ENCODE results near the gene BANF1. TPM values are rescaled to one million over a fixed set of nuclear protein-coding genes. Genes with fewer than 3 reads are reported as not detected.

BANF1 gene
- total and polyA plus RNA-seq, 2 donors (not counting 1 experiment from before 2014, with no cell fraction given): 74.3 to 99.3 TPM

DNA sequence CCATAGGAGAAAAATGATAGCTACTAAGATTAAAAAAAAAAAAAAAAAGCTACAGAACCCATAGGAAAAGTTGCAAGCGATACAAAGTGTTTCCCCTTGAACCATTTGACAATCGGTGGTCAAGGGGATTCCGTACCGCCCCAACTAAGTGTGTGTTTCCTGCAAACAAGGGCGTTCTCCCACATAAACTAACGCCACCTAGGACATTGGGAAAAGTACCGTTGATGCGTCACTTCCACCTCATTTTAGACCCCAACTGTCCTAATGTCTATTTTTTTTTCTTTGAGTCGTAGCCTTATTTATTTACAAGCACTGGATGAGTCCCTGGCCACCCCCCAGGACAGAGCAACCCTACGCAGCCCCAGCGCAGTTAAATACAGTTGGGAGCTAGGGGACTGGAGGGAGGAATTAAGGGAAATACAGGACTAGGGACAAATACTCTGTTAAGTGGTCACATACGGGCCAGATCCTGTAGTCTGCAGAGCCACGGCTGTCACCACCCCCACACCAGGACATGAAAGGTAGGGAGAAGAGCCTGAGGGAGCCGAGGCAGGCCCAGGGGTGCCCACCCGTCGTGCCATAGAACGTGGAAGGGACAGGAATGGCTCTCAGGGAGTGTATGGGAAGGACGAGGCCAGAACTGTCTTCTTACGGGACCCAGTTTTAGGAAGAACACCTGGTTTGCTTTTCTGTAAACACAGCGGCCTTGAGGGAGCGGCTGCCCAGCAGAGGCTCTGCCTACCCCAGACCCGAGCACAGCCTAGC lies 19.3 kb upstream of the BANF1 start:
- CTCF ChIA-PET: interaction anchor here (1.0 to 11.9 kb wide), 3 partner anchors 94 to 154 kb away, joined by 3 to 144 read pairs (median 6); partner anchors contain the start of gene FIBP
- Histone ChIP-seq H3K79me2 (ENCODE audit: control insufficient read depth, insufficient read depth, low read length) (no peaks in the 10 kb centered on the region), H2AFZ (ENCODE audit: insufficient read depth, low read depth, low read length, poor library complexity, severe bottlenecking) (no peak overlapping the region), H3K4me1 (ENCODE audit: control insufficient read depth in 2 of 2, insufficient read depth in 2 of 2, low read length in 2 of 2) (no peaks in the 10 kb centered on the region), H3K4me2 (replicated peaks; ENCODE audit: low read depth, low read length, poor library complexity, severe bottlenecking) (no peak overlapping the region), H3K9ac (ENCODE audit: low read length) (no peak overlapping the region), H3K4me3 (ENCODE audit: control extremely low read depth in 1 of 5, extremely low read depth in 1 of 5, insufficient read depth in 1 of 5, low read depth in 2 of 5, low read length in 4 of 5) (no peak overlapping the region), H3K36me3 (replicated peaks in 1 of 2; ENCODE audit: control extremely low read depth in 1 of 2, control insufficient read depth in 1 of 2, extremely low read depth in 1 of 2, insufficient read depth in 2 of 2, low read length in 1 of 2) (peaks cover 0 to 11% of the 10 kb centered on the region in 2 experiments), H3K27ac (ENCODE audit: low read length in 2 of 2) (no peak overlapping the region), H4K20me1 (ENCODE audit: control insufficient read depth, insufficient read depth, low read length, poor library complexity, severe bottlenecking) (no peaks in the 10 kb centered on the region), H3K9me3 (ENCODE audit: control extremely low read depth in 1 of 3, control insufficient read depth in 2 of 3, insufficient read depth in 1 of 3, low read length in 2 of 3) (no peaks in the 10 kb centered on the region), H3K27me3 (replicated peaks in 1 of 4; ENCODE audit: control extremely low read depth in 1 of 4, control insufficient read depth in 3 of 4, insufficient read depth in 4 of 4, low read length in 3 of 4) (no peaks in the 10 kb centered on the region)
- intact Hi-C loops (cut with micrococcal nuclease): no loop called here
- no peak overlapping the region for H3K27ac Mint-ChIP-seq
- H3K27me3 Mint-ChIP-seq: no peaks in the 10 kb centered on the region
- DNase-seq (no peak), ATAC-seq (ENCODE audit: low read depth) (no peak)
- TF ChIP-seq CTCF (IDR thresholded peaks at IDR 0.05) (no peak), EZH2 (IDR thresholded peaks at IDR 0.05; ENCODE audit: borderline replicate concordance, insufficient read depth, low read depth, low read length, poor library complexity, severe bottlenecking) (no peak)
- H3K4me3 Mint-ChIP-seq: no peak overlapping the region
- WGBS (ENCODE audit: insufficient coverage): 93% methylated on average over 16 of the region's 22 CpGs
- no peaks in the 10 kb centered on the region for H3K9me3 Mint-ChIP-seq (ENCODE audit: insufficient read depth)
- no peaks in the 10 kb centered on the region for H3K4me1 Mint-ChIP-seq
- POLR2A ChIA-PET: no interaction called here

- Histone ChIP-seq H3K79me2 (ENCODE audit: control insufficient read depth, insufficient read depth, low read length) (no peaks in the 10 kb centered on the region), H3K9me3 (ENCODE audit: control extremely low read depth in 1 of 3, control insufficient read depth in 2 of 3, insufficient read depth in 1 of 3, low read length in 2 of 3) (no peaks in the 10 kb centered on the region), H3K36me3 (replicated peaks in 1 of 2; ENCODE audit: control extremely low read depth in 1 of 2, control insufficient read depth in 1 of 2, extremely low read depth in 1 of 2, insufficient read depth in 2 of 2, low read length in 1 of 2) (peaks cover 0 to 9% of the 10 kb centered on the region in 2 experiments), H3K4me2 (replicated peaks; ENCODE audit: low read depth, low read length, poor library complexity, severe bottlenecking) (no peak overlapping the region), H3K27me3 (replicated peaks in 1 of 4; ENCODE audit: control extremely low read depth in 1 of 4, control insufficient read depth in 3 of 4, insufficient read depth in 4 of 4, low read length in 3 of 4) (no peaks in the 10 kb centered on the region), H3K27ac (ENCODE audit: low read length in 2 of 2) (no peak overlapping the region), H3K4me1 (ENCODE audit: control insufficient read depth in 2 of 2, insufficient read depth in 2 of 2, low read length in 2 of 2) (no peaks in the 10 kb centered on the region), H4K20me1 (ENCODE audit: control insufficient read depth, insufficient read depth, low read length, poor library complexity, severe bottlenecking) (no peaks in the 10 kb centered on the region), H3K4me3 (ENCODE audit: control extremely low read depth in 1 of 5, extremely low read depth in 1 of 5, insufficient read depth in 1 of 5, low read depth in 2 of 5, low read length in 4 of 5) (no peak overlapping the region), H3K9ac (ENCODE audit: low read length) (no peak overlapping the region), H2AFZ (ENCODE audit: insufficient read depth, low read depth, low read length, poor library complexity, severe bottlenecking) (no peak overlapping the region)
- no peak for DNase-seq
- H3K4me1 Mint-ChIP-seq: no peaks in the 10 kb centered on the region
- no peak for ATAC-seq (ENCODE audit: low read depth)
- H3K4me3 Mint-ChIP-seq: no peak overlapping the region
- 95% methylated on average over 5 of the region's 5 CpGs for WGBS (ENCODE audit: insufficient coverage)
- CTCF ChIA-PET: interaction anchor here (0.6 to 11.9 kb wide), 4 partner anchors 85 to 154 kb away, joined by 3 to 144 read pairs (median 4); partner anchors contain the start of gene FIBP
- no peak for TF ChIP-seq CTCF (IDR thresholded peaks at IDR 0.05)
- no peak for TF ChIP-seq EZH2 (IDR thresholded peaks at IDR 0.05; ENCODE audit: borderline replicate concordance, insufficient read depth, low read depth, low read length, poor library complexity, severe bottlenecking)
- H3K9me3 Mint-ChIP-seq (ENCODE audit: insufficient read depth): no peaks in the 10 kb centered on the region
- no peak overlapping the region for H3K27ac Mint-ChIP-seq
- intact Hi-C loops (cut with micrococcal nuclease): no loop called here
- H3K27me3 Mint-ChIP-seq: no peaks in the 10 kb centered on the region
- POLR2A ChIA-PET: no interaction called here
Measured at GRCh38 chr11:65983589-65983987, 18.7 kb upstream of the BANF1 start.
